H1 (cell line): ENCODE measurements around the gene HOXA13. TPM values are rescaled to one million over a fixed set of nuclear protein-coding genes. Genes with fewer than 3 reads are reported as not detected.

Experiments used
- BRCA1 ChIP-seq: IDR thresholded peaks from 2 replicates; pipeline ENCODE4 v1.6.1; 2012; ENCODE audit warnings: low read depth, low read length, improper control_type of control experiment
- E2F6 ChIP-seq: IDR thresholded peaks from 2 replicates; pipeline ENCODE4 v1.6.1; 2012; ENCODE audit warnings: inconsistent platforms
- KDM4A ChIP-seq: IDR thresholded peaks from one replicate; pipeline ENCODE4 v1.7.1; 2012; ENCODE audit warnings: low read depth, mild to moderate bottlenecking, moderate library complexity, low read length, inconsistent platforms; ENCODE audit not compliant: severe bottlenecking
- NRF1 ChIP-seq: IDR thresholded peaks from 2 replicates; pipeline ENCODE4 v1.6.1; 2011; ENCODE audit warnings: mild to moderate bottlenecking, low read depth, low read length, improper control_type of control experiment
- POU5F1 ChIP-seq: IDR thresholded peaks from 2 replicates; pipeline ENCODE4 v1.6.1; 2011; ENCODE audit warnings: low read depth, mild to moderate bottlenecking, low read length, moderate library complexity
- RBBP5 ChIP-seq: IDR thresholded peaks from 2 replicates; pipeline ENCODE4 v1.7.1; 2012; ENCODE audit warnings: low read depth, mild to moderate bottlenecking, inconsistent platforms, low read length, moderate library complexity, borderline replicate concordance
- RXRA ChIP-seq: IDR thresholded peaks from 2 replicates; pipeline ENCODE4 v1.6.1; 2011; ENCODE audit warnings: low read depth, mild to moderate bottlenecking, low read length, moderate library complexity; ENCODE audit not compliant: insufficient read depth
- SIN3A ChIP-seq, 2 experiments: IDR thresholded peaks in 1 of 2; conservative IDR thresholded peaks in 1 of 2; 2 replicates each; pipeline ENCODE4 v1.6.1; 2011 to 2012; ENCODE audit warnings: low read length in 2 of 2, improper control_type of control experiment in 1 of 2, low read depth in 1 of 2, mild to moderate bottlenecking in 1 of 2
- SRF ChIP-seq: IDR thresholded peaks from 2 replicates; pipeline ENCODE4 v1.6.1; 2011; ENCODE audit warnings: mild to moderate bottlenecking, low read depth, low read length, moderate library complexity
- polyA plus RNA-seq, 7 experiments: library from polyadenylated mRNA; depleted of rRNA in 3 of 7; stranded (reverse) in 5 of 7; unstranded in 2 of 7; fragments of >200 nt in 5 of 7; fragments of 200-250 nt in 2 of 7; gene quantifications; 1 replicate in 5 of 7; 2 replicates in 1 of 7; 4 replicates in 1 of 7; pipeline versions ENCODE4 v1.2.1 to v1.2.3, GENCODE V29; 2011 to 2013; ENCODE audit warnings: missing spikeins in 2 of 7, mixed read lengths in 2 of 7
- total RNA-seq: library from RNA; stranded (reverse); fragmentation: NEBNext Ultra II Directional; extraction: Animal tissue kit (Norgen Biotek cat#: 25700); gene quantifications from 2 replicates; pipeline ENCODE4 v1.2.1, GENCODE V29; 2021
- TF ChIP-seq, protein P1 (sequence below): fragments of 300-600 bp; sonication (generic); IDR thresholded peaks from 2 replicates; pipeline ENCODE4 v1.7.1; 2012; ENCODE audit warnings: low read length, moderate library complexity, mild to moderate bottlenecking, inconsistent platforms; ENCODE audit not compliant: insufficient replicate concordance

HOXA13 gene
- total and polyA plus RNA-seq, 2 of the 8 experiments (the other 6 are each of a cell fraction or from before 2014, with no cell fraction given) = not detected

DNA sequence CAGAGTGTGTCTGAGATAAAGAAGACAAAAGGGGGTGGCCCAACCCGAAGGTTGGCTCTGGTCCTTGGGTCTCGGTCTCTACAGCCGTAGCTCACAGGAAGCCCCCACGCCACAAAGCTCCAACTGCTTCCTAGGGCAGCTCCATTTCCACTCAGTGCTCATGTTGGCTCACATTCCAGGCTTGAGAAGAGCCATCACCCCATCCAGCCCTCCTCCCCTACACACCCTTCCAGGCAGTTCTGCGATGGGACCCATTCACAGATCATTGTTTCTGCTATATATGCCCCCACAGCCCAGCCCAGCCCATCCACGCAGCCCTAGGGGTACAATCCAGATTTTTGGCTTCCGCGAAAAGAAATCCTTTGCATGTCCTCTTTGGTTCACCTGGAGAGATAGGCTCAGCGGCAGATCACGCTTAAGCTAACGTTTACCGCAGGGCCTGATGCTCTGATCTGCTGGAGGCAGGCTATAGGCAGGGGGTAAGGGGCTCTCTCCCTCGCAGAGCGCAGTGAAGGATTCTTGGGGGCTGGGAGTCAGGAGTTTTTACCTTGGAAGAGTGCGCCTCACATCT, 8.6 kb downstream of the HOXA13 start (continued):
- TF ChIP-seq, protein P1, sequence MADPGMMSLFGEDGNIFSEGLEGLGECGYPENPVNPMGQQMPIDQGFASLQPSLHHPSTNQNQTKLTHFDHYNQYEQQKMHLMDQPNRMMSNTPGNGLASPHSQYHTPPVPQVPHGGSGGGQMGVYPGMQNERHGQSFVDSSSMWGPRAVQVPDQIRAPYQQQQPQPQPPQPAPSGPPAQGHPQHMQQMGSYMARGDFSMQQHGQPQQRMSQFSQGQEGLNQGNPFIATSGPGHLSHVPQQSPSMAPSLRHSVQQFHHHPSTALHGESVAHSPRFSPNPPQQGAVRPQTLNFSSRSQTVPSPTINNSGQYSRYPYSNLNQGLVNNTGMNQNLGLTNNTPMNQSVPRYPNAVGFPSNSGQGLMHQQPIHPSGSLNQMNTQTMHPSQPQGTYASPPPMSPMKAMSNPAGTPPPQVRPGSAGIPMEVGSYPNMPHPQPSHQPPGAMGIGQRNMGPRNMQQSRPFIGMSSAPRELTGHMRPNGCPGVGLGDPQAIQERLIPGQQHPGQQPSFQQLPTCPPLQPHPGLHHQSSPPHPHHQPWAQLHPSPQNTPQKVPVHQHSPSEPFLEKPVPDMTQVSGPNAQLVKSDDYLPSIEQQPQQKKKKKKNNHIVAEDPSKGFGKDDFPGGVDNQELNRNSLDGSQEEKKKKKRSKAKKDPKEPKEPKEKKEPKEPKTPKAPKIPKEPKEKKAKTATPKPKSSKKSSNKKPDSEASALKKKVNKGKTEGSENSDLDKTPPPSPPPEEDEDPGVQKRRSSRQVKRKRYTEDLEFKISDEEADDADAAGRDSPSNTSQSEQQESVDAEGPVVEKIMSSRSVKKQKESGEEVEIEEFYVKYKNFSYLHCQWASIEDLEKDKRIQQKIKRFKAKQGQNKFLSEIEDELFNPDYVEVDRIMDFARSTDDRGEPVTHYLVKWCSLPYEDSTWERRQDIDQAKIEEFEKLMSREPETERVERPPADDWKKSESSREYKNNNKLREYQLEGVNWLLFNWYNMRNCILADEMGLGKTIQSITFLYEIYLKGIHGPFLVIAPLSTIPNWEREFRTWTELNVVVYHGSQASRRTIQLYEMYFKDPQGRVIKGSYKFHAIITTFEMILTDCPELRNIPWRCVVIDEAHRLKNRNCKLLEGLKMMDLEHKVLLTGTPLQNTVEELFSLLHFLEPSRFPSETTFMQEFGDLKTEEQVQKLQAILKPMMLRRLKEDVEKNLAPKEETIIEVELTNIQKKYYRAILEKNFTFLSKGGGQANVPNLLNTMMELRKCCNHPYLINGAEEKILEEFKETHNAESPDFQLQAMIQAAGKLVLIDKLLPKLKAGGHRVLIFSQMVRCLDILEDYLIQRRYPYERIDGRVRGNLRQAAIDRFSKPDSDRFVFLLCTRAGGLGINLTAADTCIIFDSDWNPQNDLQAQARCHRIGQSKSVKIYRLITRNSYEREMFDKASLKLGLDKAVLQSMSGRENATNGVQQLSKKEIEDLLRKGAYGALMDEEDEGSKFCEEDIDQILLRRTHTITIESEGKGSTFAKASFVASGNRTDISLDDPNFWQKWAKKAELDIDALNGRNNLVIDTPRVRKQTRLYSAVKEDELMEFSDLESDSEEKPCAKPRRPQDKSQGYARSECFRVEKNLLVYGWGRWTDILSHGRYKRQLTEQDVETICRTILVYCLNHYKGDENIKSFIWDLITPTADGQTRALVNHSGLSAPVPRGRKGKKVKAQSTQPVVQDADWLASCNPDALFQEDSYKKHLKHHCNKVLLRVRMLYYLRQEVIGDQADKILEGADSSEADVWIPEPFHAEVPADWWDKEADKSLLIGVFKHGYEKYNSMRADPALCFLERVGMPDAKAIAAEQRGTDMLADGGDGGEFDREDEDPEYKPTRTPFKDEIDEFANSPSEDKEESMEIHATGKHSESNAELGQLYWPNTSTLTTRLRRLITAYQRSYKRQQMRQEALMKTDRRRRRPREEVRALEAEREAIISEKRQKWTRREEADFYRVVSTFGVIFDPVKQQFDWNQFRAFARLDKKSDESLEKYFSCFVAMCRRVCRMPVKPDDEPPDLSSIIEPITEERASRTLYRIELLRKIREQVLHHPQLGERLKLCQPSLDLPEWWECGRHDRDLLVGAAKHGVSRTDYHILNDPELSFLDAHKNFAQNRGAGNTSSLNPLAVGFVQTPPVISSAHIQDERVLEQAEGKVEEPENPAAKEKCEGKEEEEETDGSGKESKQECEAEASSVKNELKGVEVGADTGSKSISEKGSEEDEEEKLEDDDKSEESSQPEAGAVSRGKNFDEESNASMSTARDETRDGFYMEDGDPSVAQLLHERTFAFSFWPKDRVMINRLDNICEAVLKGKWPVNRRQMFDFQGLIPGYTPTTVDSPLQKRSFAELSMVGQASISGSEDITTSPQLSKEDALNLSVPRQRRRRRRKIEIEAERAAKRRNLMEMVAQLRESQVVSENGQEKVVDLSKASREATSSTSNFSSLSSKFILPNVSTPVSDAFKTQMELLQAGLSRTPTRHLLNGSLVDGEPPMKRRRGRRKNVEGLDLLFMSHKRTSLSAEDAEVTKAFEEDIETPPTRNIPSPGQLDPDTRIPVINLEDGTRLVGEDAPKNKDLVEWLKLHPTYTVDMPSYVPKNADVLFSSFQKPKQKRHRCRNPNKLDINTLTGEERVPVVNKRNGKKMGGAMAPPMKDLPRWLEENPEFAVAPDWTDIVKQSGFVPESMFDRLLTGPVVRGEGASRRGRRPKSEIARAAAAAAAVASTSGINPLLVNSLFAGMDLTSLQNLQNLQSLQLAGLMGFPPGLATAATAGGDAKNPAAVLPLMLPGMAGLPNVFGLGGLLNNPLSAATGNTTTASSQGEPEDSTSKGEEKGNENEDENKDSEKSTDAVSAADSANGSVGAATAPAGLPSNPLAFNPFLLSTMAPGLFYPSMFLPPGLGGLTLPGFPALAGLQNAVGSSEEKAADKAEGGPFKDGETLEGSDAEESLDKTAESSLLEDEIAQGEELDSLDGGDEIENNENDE = no peak
- TF ChIP-seq POU5F1 = no peak
- no peak for TF ChIP-seq RBBP5
- no peak for TF ChIP-seq E2F6
- TF ChIP-seq KDM4A = no peak
- TF ChIP-seq NRF1 = no peak
- no peak for TF ChIP-seq SIN3A (conservative IDR thresholded peaks at IDR 0.05 in 1 of 2, IDR thresholded peaks at IDR 0.05 in 1 of 2; ENCODE audit: low read depth in 1 of 2, low read length in 2 of 2)
- no peak for TF ChIP-seq SRF
- TF ChIP-seq BRCA1 = no peak
- no peak for TF ChIP-seq RXRA
